Left lobe of liver (tissue), 2 donors: ENCODE results near the gene CELF5. TPM values are rescaled to one million over a fixed set of nuclear protein-coding genes. Genes with fewer than 3 reads are reported as not detected.

ENCODE experiments used
- ATAC-seq: fragments of 200-7000 bp; cut with Tn5 transposase; one replicate; pipeline ENCODE4 v1.9.1; 2020; ENCODE audit warnings: mild to moderate bottlenecking, moderate library complexity
- DNase-seq: peaks from one replicate; pipeline ENCODE4 v3.0.0-alpha.2; 2020; ENCODE audit warnings: low spot score
- total RNA-seq: library from RNA; stranded (reverse); gene quantifications from one replicate; pipeline ENCODE4 v1.2.1, GENCODE V29; 2021
- donor health status: DM: no; HTN: no; CAD: no; lungs with moderate emphysema.
- donor health status: DM: no; HTN: yes; CAD: no.

The CELF5 gene
- total RNA-seq, 1 donor from 2014 or later: 0.18 TPM

DNA sequence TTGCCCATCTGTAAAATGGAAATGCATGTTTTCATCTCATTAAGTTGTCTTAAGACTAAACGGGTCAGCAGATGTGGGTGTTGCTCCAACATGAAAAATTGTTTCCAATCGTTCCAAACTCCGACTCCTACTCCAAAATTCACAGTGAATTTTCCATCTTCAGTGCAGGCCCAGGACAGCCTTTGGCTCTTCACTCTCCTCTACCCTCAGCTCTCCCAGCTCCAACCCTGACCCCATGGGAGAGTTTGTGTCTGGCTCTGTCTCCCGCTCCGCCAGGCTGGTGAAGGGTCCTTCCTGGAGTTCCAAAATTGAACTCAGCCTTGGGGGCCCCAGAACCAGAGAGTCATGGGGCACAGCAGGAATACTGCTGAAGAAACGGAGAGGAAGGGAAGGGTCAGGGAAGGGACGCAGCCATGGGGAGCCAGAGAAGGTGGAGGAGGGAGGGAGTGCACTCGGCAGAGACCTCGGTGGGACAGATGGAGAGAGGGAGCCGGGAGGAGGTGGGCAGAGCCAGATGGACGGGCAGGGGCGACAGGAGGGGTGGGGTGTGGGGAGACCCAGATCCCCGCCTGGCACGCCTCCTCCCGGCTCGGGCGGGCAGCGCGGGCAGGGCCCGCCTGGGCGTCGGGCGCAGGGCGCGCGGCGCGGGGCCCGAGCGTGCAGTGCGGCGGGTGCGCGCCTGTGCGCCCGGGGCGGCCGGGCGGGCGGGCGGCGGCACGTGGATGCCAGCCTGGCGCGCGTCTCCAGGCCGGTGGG is 45.6 kb downstream of the CELF5 start:
- DNase-seq: no peak
- ATAC-seq: no peak

DNA sequence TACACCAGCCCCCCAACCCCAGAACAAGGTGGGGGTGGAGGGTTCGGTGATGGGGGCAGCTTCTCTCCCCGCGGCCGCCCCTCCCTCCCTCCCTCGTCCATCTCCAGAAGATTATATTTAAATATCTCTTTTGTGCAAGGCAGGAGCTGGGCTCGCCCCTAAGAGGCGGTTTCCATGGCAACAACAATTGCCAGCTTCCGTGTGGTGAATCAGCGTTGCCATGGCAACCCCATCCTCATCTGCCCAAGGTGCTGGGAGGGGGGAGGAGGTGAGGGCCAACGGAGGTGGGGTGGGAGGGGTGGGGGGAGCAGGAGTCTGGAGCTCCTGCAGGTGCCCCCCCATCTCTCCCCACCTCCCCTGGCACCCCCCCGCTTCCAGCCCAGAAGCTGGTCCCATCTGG is 46.4 kb downstream of the CELF5 start:
- DNase-seq: no peak
- no peak for ATAC-seq

DNA sequence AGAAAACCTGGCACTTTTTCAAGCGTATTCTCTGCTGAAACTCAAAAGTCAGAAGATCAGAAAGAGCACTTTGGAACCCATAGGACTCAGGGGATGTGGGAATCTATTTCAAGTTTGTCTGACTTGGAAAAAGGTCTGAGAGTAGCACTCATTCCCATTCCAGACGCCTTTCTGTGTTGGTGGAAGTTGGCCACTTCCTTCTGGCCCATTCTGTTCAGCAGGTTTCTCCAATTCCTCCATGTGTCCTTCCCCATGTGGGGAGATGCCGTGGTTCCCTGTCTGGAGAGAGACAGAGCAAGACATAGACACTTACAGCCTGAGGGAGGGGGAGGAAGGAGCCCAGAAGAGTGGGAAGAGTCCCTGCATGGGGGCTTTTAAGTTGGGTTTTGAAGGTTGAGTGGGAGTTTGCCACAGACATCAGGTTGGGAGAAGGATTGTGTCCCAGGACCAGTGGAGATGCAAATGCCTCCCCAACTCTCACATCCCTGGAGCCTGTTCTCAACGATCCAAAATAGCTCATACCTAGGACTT is 48.0 kb downstream of the CELF5 start:
- DNase-seq: no peak
- no peak for ATAC-seq

DNA sequence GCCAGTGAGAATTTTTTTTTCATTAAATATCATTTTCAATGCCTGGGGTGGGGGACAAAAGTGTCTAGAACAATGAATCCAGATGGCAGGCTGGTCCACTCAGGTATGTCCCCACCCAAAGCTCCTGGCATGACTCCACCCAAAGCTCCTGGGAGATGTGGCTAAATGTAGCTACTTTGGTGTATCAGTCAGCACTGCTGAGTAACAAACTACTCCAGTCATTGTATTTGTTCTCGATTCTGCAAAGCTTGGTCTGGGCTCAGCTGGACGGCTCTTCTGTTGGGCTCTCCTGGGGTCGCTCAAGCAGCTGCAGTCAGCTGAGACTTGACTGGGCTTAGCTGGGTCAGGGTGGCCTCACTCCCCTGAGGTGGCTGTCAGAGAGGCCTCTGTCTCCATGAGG is 48.5 kb downstream of the CELF5 start:
- ATAC-seq (no peak), DNase-seq (no peak)

DNA sequence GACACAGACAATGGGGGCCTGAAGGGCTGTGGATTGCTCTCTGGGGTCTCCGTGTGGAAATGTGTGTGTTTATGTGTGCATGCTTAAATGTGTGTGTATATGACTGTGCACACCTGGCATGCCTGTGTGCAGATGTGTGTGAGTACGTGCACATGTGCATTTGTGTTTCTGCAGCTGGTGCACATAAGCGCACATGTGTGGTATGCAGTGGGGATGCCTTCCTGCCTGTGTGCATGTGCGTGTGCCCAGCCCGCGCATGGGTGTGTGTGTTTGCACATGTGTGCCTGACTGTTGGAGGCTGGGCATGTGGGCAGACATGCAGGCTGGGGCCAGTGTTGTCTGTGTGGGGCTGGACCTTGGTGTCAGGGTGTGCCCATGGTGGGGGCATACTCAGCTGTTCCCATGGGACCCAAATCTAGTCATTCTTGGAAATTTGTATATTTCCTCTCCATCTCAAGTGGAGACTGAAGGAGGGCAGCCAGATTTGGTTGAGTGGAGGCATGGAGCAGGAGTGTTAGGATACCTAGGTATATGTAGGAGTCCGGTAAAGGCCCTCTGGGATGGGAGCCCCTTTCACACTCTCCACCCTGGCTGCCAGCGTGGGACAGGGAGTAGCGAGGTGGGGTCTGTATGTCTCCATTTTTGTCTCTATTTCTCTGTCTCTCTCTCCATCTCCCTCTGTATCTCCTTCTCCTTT is 49.9 kb downstream of the CELF5 start:
- no peak for DNase-seq
- ATAC-seq: no peak

DNA sequence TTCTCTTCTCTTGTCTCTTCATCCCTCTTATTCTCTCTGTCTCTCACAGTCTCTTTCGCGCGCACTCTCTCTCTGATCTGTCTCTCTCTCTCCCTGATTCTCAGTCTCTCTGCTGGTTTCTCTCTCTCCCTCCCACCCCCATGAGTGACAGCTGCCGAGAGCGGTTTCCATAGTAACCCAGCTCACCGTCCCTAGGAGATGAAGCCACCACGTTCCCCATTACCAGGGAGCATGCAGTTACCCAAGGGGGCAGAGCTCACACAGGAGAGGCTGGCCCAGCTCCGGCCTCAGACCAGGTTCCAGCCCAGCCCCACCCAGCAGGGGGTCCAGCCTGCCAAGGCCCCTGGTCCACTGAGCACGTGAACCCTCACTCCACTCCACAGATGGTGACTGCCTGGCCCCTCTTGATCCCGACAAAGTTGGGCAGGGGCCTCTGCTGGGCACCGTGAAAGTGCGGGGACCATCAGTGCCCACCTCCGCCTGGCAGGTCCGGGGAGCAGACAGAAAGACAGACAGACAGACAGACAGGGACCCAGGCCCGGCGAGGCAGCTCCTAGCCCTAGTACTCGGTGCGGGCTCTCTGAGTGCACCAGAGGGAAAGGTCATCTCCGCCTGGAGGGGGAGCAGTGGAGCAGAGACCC is 50.6 kb downstream of the CELF5 start:
- peak; percentile 35 for ATAC-seq

DNA sequence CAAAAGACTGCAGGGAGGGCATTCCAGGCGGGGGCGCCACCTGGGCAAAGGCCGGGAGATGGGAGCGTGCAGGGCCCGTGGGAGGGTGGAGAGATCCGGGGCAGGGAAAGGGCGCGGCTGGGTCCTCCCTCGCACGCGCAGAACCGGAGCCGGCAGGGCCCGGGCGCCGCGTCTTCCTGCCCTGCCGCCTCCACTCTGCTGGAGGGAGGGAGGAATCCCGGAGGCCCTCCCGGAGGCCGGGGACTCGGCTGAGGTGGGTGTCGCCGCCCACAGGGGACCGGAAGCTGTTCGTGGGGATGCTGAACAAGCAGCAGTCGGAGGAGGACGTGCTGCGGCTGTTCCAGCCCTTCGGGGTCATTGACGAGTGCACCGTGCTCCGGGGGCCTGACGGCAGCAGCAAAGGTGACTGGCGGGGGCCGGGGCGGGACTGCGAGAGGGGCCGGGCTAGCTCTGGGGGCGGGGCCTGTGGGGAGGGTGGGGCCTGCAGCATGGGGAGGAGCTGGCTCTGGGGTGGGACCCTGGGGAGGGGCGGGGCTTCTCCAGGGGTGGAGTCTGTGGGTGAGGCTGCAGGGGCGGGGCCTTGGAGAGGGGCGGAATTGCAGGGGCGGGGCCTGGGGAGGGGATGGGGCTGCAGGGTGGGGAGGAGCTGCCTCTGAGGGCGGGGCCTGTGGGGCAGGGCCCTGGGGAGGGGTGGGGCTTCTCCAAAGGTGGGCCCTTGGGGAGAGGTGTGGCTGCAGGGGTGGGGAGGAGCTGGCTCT is 51.3 kb downstream of the CELF5 start:
- ATAC-seq (peak; percentile 71), DNase-seq (no peak)

More for the DNA sequence above, 50.6 kb downstream of the CELF5 start:
- DNase-seq: no peak

DNA sequence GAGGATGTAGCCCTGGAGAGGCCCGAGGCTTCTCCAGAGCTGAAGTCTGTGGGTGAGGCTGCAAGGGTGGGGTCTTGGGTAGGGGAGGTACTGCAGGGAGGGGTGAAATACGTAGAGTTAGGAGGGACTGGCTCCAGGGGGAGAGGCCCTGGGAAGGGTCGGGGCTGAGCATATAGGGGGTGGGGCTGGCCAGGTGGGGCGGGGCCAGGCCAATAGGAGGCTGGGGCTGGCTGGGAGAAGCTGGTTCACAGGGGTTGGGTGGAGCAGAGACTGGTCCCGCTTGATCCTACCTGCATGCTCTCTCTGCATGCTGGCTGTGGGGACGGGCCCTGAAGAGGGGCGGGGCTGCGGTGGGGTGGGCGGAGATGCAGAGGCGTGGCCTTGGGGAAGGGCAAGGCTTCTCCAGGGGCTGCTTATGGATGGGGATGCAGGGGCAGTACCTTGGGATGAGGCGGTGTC is 51.9 kb downstream of the CELF5 start:
- DNase-seq: no peak

DNA sequence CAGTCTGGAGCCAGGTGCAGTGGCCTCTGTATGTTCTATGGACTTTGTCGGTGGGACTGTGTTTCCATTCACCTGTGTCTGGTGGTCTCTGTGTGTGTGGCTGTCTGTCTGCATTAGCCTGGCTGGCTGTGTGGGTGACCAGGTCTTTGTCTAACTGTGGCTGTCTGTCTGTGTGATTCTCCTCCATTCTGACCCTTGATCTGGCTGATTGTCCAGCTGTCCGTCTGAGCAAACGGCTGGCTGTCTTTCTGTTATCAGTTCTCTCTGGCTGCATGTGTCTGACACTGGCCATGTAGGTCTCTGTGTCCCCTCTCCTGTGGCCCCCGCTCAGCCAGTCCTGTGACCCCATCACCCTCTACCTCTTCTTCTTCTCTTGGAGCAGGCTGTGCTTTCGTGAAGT is 53.2 kb downstream of the CELF5 start:
- ATAC-seq (no peak), DNase-seq (no peak)

More for the DNA sequence above, 51.9 kb downstream of the CELF5 start:
- peak; percentile 5 for ATAC-seq

DNA sequence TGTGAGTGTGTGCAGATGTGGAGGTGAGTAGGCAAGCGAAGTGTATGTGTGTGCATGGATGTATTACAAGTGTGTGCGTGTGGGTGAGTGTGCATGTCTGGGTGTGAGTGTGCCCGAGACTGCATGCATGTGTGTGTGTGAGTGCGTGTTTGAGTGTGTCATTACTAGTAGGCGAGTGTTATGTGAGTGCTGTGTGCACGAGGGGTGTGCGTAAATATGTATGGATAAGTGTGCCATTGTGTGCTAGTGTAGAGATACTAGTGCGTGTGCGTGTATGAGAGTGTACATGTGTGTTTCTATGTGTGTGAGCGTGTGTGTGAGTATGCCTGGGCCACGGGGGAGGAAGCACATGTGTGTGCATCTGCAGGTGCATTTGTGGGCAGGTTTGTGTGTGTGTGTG is 53.8 kb downstream of the CELF5 start:
- ATAC-seq (no peak), DNase-seq (no peak)

DNA sequence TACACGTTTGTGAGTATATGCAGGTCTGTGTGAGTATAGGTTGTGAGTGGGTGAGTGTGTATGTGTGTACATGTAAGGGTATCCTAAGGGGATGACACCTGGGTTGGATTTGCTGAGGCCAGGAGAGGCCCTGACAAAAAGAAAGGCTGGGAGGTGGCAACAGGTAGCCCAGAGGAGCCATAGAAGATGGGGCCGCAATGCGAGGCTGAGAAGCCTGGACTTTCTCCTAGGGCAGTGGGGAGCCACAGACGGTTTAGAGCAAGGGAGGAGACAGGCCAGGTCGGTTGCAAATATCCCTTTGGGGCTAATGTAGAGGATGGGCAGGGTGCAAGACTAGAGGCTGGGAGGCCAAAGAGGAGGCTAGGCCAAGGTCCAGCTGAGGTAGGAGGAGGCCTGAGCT is 54.3 kb downstream of the CELF5 start:
- ATAC-seq (no peak), DNase-seq (no peak)

DNA sequence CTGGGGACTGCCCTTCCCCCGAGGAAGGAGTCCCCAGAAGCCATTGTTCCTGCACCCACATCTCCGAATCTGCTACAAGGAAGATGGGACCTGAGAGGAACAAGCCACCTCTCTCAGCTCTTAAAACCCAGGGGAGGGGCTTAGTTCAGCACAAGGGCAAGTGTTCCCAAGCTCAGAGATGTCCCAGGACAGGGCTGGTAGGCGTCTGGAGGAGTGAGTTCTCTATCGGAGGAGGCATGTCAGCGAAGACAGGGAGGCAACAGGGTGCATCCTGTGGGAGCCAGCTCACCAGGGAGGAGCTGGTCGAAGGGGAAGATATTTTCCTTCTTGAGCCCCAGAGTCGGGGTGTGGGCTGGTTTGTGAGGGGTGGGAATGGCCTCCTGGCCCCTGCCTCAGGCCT is 54.8 kb downstream of the CELF5 start:
- ATAC-seq (no peak), DNase-seq (no peak)

DNA sequence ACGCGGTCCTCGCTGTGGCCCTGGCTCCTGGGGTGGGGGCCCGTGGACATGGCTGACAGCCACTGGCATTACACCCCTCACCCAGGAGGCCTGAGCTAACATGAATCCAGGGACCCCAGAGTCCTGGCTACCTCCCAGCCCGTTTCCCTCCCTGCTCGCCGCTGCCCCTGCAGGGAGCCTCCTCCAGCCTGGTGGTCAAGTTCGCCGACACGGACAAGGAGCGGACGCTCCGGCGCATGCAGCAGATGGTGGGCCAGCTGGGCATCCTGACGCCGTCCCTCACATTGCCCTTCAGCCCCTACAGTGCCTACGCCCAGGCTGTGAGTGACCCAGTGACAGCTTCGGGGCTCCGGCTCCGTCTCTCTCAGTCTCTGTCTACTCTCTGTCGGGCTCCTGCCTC is 56.6 kb downstream of the CELF5 start:
- DNase-seq (no peak), ATAC-seq (no peak)

DNA sequence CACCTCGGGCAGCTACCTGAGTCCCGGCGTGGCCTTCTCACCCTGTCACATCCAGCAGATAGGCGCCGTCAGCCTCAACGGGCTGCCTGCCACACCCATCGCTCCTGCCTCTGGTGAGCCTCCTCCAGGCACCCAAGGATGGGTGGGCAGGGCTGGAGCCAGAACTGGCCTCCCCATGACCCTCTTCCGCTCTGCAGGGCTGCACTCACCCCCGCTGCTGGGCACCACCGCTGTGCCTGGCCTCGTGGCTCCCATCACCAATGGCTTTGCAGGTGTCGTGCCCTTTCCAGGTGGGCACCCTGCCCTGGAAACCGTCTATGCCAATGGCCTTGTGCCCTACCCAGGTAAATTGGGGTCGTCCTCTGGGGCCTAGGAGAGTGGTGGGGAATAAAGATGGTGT is 57.7 kb downstream of the CELF5 start:
- ATAC-seq (no peak), DNase-seq (no peak)

DNA sequence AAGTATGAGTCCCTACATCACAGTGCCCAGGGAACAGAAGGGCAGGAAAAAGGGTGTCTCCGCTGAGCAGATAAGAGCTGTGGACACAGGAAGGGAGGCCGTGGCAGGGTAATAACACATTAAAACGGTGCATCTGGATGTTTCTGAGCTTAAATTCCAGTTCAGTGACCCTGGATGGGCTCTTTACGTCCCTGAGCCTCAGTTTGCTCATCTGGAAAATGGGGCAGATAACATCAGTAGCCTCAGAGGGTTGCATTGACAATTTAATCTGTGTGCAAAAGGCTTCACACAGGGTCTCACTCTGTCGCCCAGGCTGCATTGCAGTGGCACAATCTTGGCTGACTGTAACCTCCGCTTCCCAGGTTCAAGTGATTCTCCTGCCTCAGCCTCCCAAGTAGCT is 58.1 kb downstream of the CELF5 start:
- DNase-seq (no peak), ATAC-seq (no peak)

DNA sequence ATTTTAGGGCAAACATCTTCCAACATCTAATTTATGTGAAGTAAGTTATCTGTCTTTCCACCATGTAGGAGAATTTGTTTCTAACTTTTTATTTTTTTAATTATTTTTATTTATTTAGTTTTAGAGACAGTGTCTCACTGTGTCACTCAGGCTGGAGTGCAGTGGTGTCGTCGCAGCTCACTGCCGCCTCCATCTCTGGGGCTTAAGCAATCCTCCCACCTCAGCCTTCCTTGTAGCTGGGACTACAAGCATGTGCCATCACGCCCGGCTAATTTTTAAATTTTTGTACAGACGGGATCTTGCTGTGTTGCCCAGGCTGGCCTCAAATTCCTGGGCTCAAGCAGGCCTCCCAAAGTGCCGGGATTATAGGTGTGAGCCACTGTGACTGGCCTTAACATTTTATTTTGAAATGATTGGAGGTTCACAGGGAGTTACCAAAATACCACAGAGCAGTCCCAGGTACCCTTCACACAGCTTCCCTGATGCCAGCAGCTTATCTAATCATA is 58.8 kb downstream of the CELF5 start:
- no peak for DNase-seq
- ATAC-seq: no peak

DNA sequence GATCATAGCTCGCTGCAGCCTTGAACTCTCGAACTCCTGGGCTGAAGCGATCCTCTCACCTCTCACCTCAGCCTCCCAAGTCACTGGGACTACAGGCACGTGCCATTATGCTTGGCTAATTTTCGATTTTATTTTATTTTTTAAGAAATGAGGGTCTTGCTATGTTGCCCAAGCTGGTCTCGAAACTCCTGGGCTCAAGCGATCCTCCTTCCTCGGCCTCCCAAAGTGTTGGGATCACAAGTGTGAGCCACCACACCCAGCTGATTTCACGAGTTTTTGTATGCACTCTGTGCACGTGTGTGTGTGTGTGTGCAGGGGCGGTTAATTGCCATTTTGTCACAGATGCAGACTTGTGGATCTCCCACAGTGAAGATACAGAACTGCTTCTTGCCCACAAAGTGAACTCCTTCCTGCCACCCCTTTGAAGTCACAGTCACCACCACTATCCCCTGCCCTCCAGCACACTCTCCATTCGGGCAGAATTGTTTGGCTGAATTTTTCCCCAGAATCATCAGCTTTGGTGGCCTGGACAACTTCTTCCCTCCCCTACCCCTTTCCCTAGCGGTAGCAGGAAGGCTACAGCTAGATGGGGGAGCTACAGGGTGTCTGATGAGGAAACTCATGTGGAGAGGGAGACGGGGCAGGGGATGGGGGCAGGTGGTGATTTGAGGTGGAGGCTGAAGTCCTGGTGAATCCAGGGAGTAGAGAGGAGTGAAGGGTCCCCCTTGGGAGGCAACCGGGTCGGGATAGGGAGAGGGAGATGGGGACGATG is 59.6 kb downstream of the CELF5 start:
- DNase-seq: no peak
- no peak for ATAC-seq

DNA sequence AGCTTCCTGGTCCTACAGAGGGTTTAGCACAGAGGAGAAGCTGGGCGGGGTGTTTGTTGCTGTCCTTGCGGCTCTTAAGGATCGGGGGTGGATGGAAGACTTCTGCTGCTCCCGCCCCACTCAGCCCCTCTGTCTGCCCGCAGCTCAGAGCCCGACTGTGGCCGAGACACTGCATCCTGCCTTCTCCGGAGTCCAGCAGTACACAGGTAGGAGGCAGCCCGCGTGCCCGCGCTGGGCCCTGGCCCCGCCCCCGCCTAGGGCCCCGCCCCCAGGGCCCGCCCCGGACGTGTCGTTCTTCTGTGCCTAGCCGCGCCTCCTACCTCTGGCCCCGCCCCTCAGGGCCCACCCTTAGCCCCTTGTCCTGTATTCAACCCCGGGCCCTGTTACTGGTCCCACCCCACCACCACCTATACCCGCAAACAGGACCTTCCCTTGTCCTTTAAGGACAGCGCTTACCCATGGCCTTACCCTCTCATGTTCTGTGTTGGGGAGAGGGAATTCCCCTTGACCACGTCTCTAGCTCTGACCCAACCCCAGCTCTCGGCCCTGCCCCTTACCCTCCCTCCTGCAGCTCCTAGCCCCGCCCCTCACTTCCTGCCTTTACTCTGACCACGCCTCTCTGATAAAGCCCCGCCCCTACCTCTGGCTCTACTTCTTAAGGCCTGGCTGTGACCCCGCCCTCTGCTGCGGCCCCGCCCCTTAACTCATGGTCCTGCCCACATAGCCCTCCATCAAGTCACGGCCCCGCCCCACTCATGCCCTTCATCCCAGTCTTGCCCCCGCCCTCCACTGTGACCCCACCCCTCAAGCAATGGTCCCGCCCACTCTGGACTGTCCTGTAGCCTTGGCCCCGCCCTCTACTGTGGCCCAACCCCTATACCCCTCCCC is 60.5 kb downstream of the CELF5 start:
- ATAC-seq: peak; percentile 64
- DNase-seq: peak; percentile 58

DNA sequence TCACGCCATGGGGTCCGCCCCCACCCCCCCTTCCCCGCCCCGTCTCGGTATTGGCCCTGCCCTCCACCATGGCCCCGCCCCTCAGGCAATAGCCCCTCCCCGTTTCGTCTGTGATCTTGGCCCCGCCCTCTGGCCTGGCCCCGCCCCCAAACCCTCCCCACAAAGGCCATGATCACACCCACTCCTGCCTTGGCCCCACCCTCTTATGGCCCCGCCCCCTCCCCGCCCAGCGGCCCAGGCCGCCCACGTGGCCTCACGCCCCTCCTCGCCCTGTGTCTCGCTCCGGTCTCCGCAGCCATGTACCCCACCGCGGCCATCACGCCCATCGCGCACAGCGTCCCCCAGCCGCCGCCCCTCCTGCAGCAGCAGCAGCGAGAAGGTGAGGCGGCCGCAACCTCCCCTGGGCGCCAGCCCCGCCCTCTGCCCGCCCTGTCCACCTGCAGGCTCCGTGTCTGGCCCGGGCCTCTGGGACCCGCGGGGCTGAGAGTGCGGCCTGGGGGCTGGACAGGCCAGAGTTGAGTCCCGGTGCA is 61.3 kb downstream of the CELF5 start:
- DNase-seq: no peak
- peak; percentile 31 for ATAC-seq
